Uterus (tissue), 4 donors: ENCODE measurements around the gene LGR6. TPM values are rescaled to one million over a fixed set of nuclear protein-coding genes. Genes with fewer than 3 reads are reported as not detected.

Source experiments
- DNase-seq, 2 donors: peaks; one replicate each; pipeline ENCODE4 v3.0.0-alpha.2; 2019 to 2020
- H3K27ac ChIP-seq, 2 donors: fragments of 200-600 bp; sonication (generic); 1 replicate in 1 of 2; 2 replicates in 1 of 2; pipeline ENCODE4 v1.5.1; 2016 to 2018
- H3K27me3 ChIP-seq, 2 donors: fragments of 200-600 bp; sonication (generic); one replicate each; pipeline ENCODE4 v1.5.1; 2018 to 2019; ENCODE audit warnings: control low read depth in 1 of 2
- H3K36me3 ChIP-seq, 2 donors: fragments of 200-600 bp; sonication (generic); one replicate each; pipeline ENCODE4 v1.5.1; 2019; ENCODE audit warnings: control low read depth in 1 of 2
- H3K4me1 ChIP-seq, 2 donors: fragments of 200-600 bp; sonication (generic); one replicate each; pipeline ENCODE4 v1.5.1; 2018 to 2019; ENCODE audit warnings: control low read depth in 1 of 2
- H3K4me3 ChIP-seq, 2 donors: fragments of 200-600 bp; sonication (generic); 1 replicate in 1 of 2; 2 replicates in 1 of 2; pipeline ENCODE4 v1.5.1; 2018 to 2019; ENCODE audit warnings: mild to moderate bottlenecking in 1 of 2
- H3K9me3 ChIP-seq, 2 donors: fragments of 200-600 bp; sonication (generic); one replicate each; pipeline ENCODE4 v1.5.1; 2019; ENCODE audit warnings: control low read depth in 1 of 2
- POLR2A ChIP-seq, 2 donors: fragments of 450-650 bp; IDR thresholded peaks; one replicate each; pipeline ENCODE4 v1.6.1; 2016; ENCODE audit warnings: antibody characterized with exemption in 2 of 2, mild to moderate bottlenecking in 1 of 2, moderate library complexity in 1 of 2
- intact Hi-C: fragments of 100-400 bp; cut with DNase I; formaldehyde crosslinking; loops from one replicate; pipeline ENCODE4 v1.15.1; 2023; ENCODE audit warnings: low total_unique reads
- total RNA-seq, 4 donors: library from RNA; depleted of rRNA in 3 of 4; stranded (reverse); fragments of >200 nt in 3 of 4; gene quantifications; one replicate each; pipeline versions ENCODE4 v1.1.0 to v1.2.4, GENCODE V29; 2014 to 2023
- TF ChIP-seq, protein P1 (sequence below), 4 experiments: fragments of 200-600 bp in 2 of 4; fragments of 450-650 bp in 2 of 4; sonication (generic) in 2 of 4; IDR thresholded peaks; one replicate each; pipeline ENCODE4 v1.5.1; 2016 to 2019; ENCODE audit warnings: antibody characterized with exemption in 4 of 4, mild to moderate bottlenecking in 2 of 4, moderate library complexity in 1 of 4
- donor health status: DM: yes; HTN: yes; CAD: no.

The LGR6 gene
- total RNA-seq, 4 donors from 2014 or later, result 3.5 to 7.2 (median 4.0) TPM; not detected in 1

DNA sequence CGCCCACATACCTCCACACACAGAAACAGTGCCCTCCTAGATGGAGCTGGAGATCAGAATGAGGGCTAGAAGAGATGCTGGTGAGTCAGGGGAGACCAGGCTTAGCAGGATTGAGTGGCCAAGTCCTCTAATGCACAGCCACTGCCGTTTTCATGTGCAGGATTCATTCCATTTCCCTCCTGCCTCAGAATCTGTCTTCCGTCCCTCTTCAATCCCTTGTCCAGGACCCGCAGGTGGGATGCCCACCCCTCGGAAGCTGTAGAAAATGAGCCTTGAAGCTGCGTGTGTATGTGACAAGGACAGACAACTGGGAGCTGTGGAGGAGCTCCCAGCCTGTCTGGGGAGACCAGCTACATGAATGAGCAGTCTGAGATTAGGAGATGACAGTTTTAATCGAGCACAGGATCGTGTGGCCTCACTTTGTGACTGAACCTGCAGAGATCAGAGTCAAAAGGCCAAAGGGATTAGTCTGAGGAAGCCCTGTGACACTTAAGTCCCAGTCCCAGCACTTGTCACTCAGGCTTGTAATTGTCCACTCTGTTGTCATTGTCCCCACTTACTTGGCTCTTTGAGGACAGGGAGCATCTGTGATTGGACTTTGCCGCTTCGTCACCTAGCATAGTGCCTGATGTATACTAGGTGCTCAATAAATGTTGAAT is 22.0 kb downstream of the LGR6 start:
- H3K27me3 ChIP-seq, result peaks cover 0 to 6% of the 10 kb centered on the region in 2 donors
- H3K4me3 ChIP-seq, result no peak overlapping the region
- no peak for DNase-seq
- H3K27ac ChIP-seq, result no peak overlapping the region
- H3K36me3 ChIP-seq, result no peaks in the 10 kb centered on the region
- no peaks in the 10 kb centered on the region for H3K9me3 ChIP-seq
- TF ChIP-seq, protein P1, sequence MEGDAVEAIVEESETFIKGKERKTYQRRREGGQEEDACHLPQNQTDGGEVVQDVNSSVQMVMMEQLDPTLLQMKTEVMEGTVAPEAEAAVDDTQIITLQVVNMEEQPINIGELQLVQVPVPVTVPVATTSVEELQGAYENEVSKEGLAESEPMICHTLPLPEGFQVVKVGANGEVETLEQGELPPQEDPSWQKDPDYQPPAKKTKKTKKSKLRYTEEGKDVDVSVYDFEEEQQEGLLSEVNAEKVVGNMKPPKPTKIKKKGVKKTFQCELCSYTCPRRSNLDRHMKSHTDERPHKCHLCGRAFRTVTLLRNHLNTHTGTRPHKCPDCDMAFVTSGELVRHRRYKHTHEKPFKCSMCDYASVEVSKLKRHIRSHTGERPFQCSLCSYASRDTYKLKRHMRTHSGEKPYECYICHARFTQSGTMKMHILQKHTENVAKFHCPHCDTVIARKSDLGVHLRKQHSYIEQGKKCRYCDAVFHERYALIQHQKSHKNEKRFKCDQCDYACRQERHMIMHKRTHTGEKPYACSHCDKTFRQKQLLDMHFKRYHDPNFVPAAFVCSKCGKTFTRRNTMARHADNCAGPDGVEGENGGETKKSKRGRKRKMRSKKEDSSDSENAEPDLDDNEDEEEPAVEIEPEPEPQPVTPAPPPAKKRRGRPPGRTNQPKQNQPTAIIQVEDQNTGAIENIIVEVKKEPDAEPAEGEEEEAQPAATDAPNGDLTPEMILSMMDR (IDR thresholded peaks at IDR 0.05), result no peak
- no peak for TF ChIP-seq POLR2A (IDR thresholded peaks at IDR 0.05)
- intact Hi-C loops, result no loop called here
- no peaks in the 10 kb centered on the region for H3K4me1 ChIP-seq

DNA sequence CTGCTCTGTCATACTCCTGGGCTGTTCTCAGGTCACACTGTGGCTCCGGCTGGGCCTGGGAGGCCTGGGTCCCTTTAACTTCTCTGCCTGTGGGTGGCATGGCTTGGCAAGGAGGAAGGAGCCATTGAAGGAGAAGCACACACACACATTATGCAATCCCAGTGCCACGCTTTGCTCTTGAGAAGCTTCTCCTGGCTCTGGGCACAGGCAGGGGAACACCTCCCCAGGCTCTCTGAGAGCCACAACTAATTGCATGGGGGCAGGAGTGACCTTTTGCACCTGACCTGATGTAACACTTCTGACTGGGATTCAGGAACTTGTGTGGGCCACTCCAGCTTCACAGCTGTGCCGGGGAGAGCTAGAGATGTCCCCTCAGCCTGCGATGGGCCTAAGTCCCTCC is 23.1 kb downstream of the LGR6 start:
- no peak for DNase-seq
- Histone ChIP-seq H3K4me1 (no peaks in the 10 kb centered on the region), H3K4me3 (no peak overlapping the region)

DNA sequence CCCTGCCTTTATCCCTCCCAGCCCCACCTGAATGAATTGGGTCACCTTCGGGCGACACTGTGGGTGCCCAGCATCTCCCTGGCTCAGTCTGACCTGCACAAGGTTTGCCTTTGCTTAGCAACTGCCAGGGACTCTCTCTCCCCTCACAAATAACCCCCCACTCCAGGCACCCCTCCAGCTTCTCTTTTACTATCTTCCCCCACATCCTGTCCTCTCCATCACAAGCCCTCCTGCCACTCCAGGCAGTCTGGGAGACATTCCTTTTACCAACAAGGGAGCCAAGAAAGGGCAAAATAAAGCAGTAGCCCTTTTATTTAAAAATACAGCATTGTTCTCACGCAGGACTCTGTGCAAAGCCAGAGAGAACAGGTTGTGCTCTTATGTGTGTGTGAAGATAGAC is 23.9 kb downstream of the LGR6 start:
- Histone ChIP-seq H3K4me1 (no peaks in the 10 kb centered on the region), H3K27me3 (peaks cover 0 to 6% of the 10 kb centered on the region in 2 donors), H3K9me3 (no peaks in the 10 kb centered on the region), H3K36me3 (no peaks in the 10 kb centered on the region), H3K27ac (no peak overlapping the region), H3K4me3 (no peak overlapping the region)
- intact Hi-C loops, result no loop called here
- DNase-seq, result no peak
- TF ChIP-seq POLR2A (IDR thresholded peaks at IDR 0.05), result no peak
- TF ChIP-seq, protein P1 (IDR thresholded peaks at IDR 0.05), result no peak

More for the DNA sequence above, 23.1 kb downstream of the LGR6 start:
- intact Hi-C loops, result no loop called here
- H3K27ac ChIP-seq, result no peak overlapping the region
- peaks cover 0 to 6% of the 10 kb centered on the region in 2 donors for H3K27me3 ChIP-seq
- TF ChIP-seq, protein P1 (IDR thresholded peaks at IDR 0.05), result no peak
- no peak for TF ChIP-seq POLR2A (IDR thresholded peaks at IDR 0.05)
- no peaks in the 10 kb centered on the region for H3K36me3 ChIP-seq
- no peaks in the 10 kb centered on the region for H3K9me3 ChIP-seq

DNA sequence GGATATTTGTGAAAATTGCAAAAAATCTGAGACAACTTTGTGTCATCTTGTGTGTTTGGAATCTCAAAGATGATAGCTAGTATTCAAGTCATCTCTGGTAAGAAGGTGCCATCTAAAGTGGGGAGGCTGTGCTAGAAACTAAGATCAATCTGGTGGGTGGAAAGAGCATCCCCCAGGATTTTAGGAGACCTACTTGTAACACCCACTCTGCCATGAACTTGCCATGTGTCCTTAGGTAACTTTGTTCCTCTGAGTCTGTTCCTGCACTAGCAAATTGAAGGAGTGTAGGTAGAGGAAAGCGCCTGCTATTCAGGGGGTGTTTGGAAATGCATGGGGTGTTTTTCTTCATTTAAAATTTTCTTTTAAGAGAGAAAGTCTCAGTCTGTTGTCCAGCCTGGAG is 24.4 kb downstream of the LGR6 start:
- Histone ChIP-seq H3K4me3 (no peak overlapping the region), H3K9me3 (no peaks in the 10 kb centered on the region), H3K36me3 (no peaks in the 10 kb centered on the region), H3K4me1 (no peaks in the 10 kb centered on the region), H3K27ac (no peak overlapping the region), H3K27me3 (peaks cover 0 to 6% of the 10 kb centered on the region in 2 donors)
- DNase-seq, result no peak
- TF ChIP-seq POLR2A (IDR thresholded peaks at IDR 0.05), result no peak
- TF ChIP-seq, protein P1 (IDR thresholded peaks at IDR 0.05), result no peak
- intact Hi-C loops, result no loop called here

DNA sequence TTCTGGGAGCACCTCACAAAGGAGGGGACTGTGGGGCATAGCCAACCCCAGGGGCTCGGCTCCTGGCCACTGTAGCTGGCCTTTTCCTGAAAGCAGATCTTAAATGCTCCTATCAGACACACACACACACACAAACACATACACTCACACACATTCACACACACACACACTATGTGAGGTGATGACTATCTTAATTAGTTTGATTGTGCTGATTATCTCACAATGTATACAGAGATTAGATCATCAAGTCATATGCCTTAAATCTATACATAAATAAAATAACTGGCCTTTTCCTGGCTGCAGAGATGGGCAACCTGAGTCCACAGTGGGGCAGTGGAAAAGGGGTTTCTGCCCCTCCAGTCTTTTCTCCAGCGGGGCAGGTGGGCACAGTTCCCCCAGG is 27.1 kb downstream of the LGR6 start:
- no peaks in the 10 kb centered on the region for H3K9me3 ChIP-seq
- no peak overlapping the region for H3K4me3 ChIP-seq
- DNase-seq, result no peak
- intact Hi-C loops, result no loop called here
- no peak for TF ChIP-seq POLR2A (IDR thresholded peaks at IDR 0.05)
- TF ChIP-seq, protein P1 (IDR thresholded peaks at IDR 0.05), result no peak
- H3K36me3 ChIP-seq, result no peaks in the 10 kb centered on the region
- no peak overlapping the region for H3K27ac ChIP-seq
- no peaks in the 10 kb centered on the region for H3K27me3 ChIP-seq
- no peaks in the 10 kb centered on the region for H3K4me1 ChIP-seq
